GM19438 (cell line): Measurements from ENCODE around the gene PKP1.
"Not testable (repeated sequence)": the region's sequence is repeated elsewhere in the genome, so short reads cannot be mapped to it uniquely, and the experiment has no call there.

Source experiments
- ATAC-seq: cut with Tn5 transposase; IDR thresholded peaks from one replicate; pipeline ENCODE4 v1.9.1; 2021; ENCODE audit warnings: low read depth; ENCODE audit not compliant: unreplicated experiment

The PKP1 gene, protein sequence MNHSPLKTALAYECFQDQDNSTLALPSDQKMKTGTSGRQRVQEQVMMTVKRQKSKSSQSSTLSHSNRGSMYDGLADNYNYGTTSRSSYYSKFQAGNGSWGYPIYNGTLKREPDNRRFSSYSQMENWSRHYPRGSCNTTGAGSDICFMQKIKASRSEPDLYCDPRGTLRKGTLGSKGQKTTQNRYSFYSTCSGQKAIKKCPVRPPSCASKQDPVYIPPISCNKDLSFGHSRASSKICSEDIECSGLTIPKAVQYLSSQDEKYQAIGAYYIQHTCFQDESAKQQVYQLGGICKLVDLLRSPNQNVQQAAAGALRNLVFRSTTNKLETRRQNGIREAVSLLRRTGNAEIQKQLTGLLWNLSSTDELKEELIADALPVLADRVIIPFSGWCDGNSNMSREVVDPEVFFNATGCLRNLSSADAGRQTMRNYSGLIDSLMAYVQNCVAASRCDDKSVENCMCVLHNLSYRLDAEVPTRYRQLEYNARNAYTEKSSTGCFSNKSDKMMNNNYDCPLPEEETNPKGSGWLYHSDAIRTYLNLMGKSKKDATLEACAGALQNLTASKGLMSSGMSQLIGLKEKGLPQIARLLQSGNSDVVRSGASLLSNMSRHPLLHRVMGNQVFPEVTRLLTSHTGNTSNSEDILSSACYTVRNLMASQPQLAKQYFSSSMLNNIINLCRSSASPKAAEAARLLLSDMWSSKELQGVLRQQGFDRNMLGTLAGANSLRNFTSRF

DNA sequence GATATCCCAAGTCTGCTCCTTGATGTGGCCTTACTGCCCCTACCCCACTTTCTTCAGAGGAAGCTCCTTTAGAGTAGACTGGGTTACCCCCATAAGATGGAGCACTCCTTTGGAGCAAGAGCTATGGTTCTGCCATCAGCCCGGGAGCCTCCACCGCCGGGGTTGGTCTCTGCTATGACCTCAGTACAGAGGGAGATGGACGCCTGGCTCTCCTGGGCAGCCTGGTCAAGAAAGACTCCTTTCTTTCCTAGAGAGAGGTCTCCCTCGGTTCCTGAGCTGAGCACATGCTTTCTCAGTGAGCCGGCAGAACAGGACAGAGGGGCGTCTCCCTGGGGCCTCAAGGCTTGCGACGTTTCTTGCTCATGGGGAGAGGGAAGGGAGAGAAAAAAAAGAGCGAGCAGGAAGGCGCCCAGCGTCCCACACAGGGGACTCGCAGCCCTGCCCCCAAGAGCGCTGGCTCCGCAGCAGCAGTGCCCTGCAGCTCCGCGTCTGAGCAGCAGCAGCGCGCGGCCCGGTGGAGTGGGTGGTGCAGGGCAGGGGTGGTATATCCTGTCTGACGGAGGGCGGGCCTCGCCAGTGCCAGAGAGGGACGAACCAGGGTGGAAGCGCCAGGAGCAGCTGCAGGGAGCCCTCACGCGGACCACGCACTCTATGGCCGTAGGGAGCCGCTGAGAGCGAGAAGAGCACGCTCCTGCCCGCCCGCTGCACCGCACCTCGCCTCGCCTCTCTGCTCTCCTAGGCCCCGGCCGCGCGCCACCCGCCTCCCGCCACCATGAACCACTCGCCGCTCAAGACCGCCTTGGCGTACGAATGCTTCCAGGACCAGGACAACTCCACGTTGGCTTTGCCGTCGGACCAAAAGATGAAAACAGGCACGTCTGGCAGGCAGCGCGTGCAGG, at the start of gene PKP1:
Gene PKP1, plus strand, starts transcription at position 576 of the 899 bp plus-strand sequence. Its CDS starts 197 bp downstream, at position 773.
- no peak for ATAC-seq

DNA sequence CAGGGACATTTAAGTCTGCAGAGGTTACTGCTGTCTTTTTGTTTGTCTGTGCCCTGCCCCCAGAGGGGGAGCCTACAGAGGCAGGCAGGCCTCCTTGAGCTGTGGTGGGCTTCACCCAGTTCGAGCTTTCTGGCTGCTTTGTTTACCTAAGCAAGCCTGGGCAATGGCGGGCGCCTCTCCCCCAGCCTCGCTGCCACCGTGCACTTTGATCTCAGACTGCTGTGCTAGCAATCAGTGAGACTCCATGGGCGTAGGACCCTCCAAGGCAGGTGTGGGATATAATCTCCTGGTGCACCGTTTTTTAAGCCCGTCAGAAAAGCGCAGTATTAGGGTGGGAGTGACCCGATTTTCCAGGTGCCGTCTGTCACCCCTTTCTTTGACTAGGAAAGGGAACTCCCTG, 43.7 kb upstream of the PKP1 start:
- ATAC-seq, result not testable (repeated sequence)

DNA sequence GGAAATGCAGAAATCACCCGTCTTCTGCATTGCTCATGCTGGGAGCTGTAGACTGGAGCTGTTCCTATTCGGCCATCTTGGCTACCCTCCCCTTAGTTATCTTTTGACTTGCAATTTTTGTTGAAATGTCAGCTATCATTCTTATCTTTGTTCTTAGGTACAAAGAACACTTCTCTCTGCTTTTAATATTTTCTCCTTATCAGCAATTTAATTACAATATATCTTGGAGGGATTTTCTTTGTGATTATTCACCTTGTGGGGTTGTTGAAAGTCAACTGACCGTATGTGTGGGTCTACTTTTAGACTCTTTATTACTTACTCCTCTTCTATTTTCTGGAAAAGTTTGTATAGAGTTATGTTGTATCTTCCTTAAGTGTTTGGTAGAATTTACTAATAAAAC, 43.1 kb upstream of the PKP1 start:
- ATAC-seq, result no peak

DNA sequence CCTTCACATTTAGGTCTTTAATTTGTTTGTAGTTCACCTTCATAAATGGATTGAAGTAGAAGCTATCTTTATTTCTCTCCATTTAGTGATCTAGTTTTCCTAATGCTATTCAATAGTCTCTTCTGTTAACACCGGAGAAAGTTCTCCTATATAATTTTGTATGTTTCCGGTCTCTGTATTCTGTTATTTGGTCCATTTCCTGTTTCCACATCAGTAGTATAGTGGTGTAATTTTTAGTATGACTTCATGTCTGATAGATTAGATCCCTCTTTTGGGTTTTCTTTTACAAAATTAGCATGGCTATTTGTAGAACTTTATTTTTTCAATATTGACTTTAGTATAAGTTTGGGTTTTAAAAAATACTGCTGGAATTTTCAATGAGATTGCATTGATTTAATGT, 41.6 kb upstream of the PKP1 start:
- no peak for ATAC-seq

DNA sequence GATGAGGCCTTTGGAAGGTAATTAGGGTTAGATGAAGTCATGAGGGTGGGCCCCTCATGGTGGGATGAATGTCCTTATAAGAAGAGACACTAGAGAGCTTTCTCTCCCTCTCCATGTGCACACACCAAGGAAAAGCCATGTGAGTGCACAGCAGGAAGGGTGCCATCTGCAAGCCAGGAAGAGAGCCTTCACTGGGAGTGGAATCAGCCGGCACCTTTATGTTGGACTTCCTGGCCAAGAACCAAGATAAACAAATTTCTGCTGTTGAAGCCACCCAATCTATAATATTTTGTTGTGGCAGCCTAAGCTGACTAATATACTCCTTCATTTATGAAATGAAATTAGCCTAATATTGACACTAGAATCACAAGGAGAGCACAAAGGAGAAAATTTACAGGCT, 38.2 kb upstream of the PKP1 start:
- no peak for ATAC-seq

DNA sequence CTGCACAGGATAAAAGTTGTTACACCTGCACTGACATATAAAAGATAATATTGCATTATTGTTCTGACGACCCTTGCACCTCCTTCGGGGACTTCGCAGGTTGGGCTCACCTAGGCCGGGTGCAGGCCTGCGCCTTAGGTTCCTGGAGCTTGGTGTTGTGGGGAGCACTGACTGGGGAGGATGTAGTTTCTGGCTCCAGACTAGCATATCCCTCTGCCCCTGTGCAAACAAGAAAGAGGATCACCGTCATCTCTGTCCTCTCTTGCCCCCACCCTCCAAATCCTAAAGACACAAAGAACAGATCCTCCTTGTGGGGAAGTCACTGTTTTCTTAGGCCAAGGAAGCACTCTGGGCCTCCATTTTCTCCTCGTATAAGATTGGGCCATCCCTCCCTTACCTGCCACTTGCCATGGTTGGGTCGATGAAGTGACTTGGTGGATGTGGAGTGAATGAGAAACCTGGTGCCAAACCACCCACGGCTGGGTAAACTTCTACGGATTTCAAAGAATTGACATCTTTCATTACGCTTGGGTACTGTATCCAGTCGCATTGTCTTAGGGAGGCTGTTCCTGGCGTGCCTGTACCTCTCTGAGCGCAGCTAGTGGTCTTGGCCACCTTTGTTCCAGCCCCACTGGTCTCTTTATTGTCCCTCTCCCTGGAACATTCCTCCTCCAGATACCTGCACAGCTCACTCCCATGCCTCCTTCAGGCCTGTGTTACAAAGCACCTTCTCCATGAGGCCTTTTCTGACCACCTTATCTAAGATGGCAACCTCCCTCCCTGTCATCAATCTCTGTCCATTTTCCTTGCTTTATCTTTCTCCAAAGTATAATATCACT, 34.4 kb upstream of the PKP1 start:
- no peak for ATAC-seq

DNA sequence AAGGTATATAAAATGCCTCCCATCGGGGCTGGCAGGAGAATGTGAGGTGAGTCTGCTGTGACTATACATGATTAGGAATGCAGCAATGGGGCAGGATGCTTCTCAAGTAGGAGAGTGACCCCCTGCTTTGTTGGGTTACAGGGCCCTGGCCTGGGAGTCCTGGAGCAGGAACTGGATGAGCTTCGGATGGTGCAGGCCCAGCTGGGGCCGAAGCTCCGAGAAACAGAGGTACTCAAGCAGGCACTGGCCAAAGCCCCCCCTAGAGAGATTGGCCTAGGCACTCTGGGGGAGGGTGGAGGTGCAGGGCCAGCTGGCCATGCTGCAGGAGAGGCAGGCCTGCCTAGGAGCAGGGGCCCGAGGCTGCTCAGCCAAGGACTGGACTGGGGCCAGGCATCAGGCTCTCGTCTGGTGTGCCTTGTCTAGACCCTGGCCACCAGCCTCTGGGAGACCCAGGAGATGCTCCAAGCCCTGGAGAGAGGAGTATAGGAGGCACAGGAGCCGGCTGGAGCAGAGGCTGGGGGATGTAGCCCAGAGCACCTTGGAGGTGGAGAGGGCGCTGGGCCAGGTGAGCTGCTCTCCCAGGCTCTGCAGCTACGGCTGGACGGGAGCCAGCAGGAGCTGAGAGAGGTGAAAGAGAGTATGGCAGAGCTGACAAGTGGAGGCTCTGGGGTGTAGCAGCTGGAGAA, 32.8 kb upstream of the PKP1 start:
- no peak for ATAC-seq

DNA sequence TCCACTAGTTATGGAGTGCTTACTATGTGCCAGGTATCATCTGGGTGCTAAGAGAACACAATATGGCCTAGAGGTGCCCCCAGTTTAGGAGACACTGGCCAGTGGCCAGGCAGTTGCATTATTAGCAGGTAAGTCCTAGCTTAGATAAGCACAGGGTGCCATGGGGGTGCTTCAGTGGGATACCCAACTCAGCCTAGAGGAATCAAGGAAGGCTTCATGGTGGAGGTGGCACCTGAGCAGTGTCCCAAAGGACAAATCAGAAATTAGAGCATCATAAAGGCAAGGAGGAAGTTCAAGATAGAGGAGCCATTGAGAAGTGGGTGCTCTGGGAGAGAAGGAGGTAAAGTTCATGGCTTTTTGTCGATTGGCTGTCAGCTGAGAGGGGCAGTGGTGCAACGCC, 31.9 kb upstream of the PKP1 start:
- no peak for ATAC-seq

DNA sequence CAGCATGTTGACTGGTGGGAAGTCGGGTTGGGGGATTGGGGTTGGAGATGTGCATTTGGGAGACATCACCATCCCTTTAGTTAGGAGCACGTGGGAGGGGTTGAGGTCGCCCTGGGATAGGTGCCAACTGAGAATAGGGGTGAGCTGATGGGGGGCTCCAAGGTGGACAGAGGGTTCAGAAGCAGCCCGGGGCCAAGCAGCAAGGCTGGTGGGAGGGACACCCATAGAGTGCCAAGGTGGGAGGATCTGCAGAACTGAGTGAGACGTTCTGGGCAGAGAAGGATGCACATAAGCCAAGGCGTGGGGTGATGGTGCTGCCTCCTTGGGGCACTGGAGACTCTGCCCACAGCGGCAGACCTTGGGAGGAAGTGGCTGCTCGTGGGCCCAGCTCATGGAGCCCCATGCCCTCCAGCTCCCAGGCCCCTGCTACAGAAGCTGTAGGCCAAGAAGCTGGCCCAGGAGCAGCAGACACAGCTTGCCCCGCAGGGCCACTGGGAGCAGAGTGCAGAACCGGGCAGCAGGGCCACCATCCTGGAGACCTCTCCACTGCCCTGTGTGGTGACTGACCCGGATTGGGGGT, 31.4 kb upstream of the PKP1 start:
- ATAC-seq, result no peak

DNA sequence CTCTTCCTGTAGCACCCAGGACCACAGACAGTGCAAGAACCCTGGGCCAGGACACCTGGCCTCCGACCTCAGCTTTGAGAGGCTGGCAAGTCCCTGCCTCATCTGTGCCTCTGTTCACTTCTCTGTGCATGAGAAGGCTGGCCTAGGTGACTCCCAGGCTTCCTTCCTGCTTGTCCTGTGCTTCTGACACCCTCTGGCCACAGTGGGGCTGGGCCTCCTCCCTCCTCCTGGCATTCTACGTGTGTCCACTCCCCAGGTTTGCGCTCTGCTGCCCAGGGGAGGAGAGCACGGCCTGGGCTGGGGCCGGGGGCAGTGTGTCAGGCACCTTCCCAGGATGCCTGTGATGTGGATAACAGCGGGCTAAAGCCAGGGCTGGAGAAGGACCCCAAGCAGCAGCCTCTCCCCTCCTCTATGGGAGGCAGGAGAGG, 30.3 kb upstream of the PKP1 start:
- no peak for ATAC-seq

DNA sequence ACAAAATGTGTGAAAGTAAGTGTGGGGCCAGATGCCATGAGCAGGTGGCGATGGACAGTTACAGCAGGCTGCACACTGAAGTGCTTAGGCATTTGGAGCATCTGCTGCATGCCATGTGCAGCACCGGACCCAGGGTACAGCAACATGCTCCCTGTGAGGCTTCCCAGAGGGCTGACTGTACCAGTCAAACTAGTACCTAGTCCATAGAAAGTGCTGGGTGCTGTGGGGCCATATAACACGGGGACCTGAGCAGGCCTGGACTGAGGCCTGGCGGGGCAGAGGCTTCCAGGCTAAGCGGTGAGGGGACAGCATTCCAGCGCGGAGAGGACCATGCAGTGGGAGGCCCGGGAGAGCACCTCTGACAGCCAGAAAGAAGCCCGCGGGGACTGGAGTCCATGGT, 29.9 kb upstream of the PKP1 start:
- ATAC-seq, result no peak

DNA sequence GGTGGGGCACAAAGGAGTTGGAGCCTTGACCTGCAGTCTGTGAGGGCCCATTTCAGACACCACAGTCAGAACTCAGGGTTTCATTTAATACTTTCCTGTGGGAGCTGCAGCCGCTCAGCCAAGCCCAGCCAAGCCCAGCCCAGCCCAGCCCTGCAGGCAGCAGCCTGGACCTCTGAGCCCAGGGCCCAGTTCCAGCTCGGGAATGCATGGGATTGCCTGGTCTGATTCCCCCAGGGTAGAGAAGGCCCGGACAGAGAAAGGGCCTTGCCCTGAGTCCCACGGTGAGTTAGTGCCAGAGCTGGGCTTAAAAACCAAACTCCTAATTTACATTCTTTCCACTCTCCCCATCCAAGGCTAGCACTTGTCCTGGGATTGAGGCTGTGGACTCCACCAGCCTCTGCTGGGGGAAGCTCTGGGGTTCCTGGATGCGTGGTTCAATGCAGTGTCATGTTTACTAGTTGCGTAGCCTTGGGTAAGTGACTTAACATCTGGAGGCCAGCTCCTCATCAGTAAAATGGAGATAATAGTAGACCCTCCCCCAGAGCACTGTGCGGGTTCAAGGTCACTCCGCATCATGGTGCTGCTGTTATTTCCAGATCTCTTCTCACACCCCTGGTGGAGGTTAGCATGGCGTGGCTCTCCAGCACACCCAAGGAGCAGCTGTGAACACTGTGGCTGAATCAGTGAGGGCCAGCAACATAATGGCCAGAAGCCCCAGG, 29.2 kb upstream of the PKP1 start:
- ATAC-seq, result no peak

DNA sequence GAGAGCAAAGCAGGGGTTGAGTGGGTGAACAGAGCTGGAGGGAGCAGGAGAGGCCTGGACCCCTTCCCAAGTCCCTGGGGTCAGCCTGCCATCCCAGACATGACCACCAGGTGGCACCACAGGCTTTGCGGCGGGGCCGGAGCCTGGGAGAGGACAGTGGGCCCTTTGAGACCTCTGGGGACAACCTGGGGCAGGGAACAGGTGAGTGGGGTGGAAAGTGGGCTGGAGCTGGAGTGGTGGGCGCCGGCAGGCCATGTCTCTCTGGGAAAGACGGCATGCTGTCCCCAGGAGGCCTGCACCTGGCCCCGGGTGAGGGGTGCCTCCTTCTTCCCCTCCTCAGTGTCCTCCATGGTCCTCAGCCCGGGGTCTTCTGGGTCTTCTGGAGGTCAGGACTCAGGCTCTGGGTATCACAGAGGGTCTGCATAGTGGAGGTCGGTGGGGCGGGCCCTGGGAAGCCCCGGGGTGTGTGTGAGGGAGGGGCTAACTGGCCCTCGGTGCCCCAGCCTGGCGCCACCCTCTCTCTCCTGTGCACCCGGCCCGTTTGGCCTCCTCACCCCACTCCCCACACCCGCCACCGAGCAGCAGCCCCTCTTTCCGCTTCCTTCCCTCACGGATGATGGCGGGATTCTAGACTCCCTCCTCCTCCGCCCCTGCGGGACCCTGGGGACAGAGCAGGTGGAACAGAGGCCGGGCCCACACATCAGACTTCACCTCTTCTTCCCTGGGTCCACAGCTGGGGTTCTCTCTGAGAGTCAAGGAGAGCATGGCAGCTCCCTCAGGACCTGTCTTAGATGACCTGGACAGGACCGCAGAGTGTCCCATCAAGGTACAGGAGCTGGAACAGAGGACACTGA, 28.5 kb upstream of the PKP1 start:
- no peak for ATAC-seq

DNA sequence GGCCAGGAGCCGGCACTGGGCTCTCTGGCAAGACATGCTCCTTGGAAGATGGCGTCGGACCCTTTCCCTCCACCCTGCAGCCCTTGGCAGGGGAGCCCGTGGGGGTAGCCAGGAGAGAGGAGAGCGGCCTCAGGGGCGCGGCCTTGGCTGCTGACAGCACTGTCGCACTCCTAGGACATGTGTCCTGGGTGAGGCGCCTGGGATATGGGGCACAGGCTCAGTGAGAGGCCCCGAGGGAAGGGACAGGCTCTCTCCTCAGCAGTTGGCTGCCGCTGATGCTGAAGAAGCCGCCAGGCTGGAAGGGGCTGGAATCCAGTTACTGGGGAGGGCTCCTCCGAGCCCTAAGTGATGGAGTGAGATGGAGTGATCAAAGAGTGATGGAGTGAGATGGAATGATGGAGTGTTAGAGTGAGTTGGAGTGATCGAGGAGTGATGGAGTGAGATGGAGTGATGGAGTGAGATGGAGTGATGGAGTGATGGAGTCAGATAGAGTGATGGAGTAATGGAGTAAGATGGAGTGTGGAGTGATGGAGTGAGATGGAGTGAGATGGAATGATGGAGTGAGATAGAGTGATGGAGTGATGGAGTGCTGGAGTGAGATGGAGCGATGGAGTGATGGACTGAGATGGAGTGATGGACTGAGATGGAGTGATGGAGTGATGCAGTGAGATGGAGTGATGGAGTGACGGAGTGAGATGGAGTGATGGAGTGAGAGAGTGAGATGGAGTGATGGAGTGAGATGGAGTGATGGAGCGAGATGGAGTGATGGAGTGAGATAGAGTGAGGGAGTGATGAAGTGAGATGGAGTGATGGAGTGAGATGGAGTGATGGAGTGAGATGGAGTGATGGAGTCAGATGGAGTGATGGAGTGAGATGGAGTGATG, 27.6 kb upstream of the PKP1 start:
- ATAC-seq, result no peak

DNA sequence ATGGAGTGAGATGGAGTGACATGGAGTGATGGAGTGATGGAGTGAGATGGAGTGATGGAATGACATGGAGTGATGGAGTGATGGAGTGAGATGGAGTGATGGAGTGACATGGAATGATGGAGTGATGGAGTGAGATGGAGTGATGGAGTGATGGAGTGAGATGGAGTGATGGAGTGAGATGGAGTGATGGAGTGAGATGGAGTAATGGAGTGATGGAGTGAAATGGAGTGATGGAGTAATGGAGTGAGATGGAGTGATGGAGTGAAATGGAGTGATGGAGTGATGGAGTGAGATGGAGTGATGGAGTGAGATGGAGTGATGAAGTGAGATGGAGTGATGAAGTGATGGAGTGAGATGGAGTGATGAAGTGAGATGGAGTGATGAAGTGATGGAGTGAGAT, 25.2 kb upstream of the PKP1 start:
- ATAC-seq, result not testable (repeated sequence)

DNA sequence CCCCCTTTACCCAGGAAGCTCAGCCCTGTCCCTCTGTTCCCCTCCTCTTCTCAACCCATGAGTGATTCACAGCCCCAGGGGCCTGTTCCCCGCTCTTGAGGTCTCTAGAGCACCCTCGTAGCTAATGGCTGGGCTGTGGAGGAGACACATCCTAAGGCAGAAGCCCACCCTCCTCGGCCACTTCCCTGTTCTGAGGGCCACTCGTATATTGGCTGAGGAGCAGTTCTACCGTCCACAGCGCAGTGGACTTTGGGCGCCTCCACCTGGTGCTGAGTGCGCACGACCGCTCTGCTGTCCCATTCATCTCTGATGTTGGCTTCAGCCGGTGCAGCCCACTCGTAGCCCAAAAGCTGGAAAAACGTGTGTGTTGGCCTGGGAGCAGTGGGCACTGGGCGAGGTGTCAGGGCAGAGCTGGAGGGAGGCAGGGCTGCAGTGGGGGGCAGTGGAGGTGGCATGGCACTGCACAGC, 24.5 kb upstream of the PKP1 start:
- ATAC-seq, result no peak
